MCF 10A (cell line): Measurements from ENCODE around the gene NAT10. TPM values are rescaled to one million over a fixed set of nuclear protein-coding genes. Genes with fewer than 3 reads are reported as not detected.

Experiments used
- BruUV-seq: library from RNA; stranded (reverse); fragments of 400-500 nt; replicated peaks from 2 replicates; lab custom pipeline; 2021; lab: Mats Ljungman, UMichigan
- CTCF ChIA-PET: fragments of 300-600 bp; sonication (Branson Sonifier 250); formaldehyde crosslinking; extraction: SDS; loops from one replicate; lab custom pipeline; 2021; ENCODE audit warnings: antibody characterized with exemption, inconsistent platforms; lab: Yijun Ruan, JAX
- POLR2A ChIA-PET: fragments of 300-600, 350-650 bp; sonication (Branson Sonifier 250); formaldehyde crosslinking; extraction: SDS; loops from one replicate; lab custom pipeline; 2020; ENCODE audit warnings: antibody characterized with exemption, inconsistent platforms; lab: Yijun Ruan, JAX
- DNase-seq: peaks from one replicate; pipeline ENCODE4 v3.0.0-alpha.2; 2018; ENCODE audit not compliant: unreplicated experiment
- H3K27ac Mint-ChIP-seq: one replicate; pipeline ENCODE4 v1.8.0; 2022; ENCODE audit warnings: mild to moderate bottlenecking, low read depth, mixed read lengths; ENCODE audit not compliant: unreplicated experiment
- H3K27me3 Mint-ChIP-seq: one replicate; pipeline ENCODE4 v1.8.0; 2022; ENCODE audit warnings: mixed read lengths; ENCODE audit not compliant: insufficient read depth, unreplicated experiment
- H3K36me3 Mint-ChIP-seq: one replicate; pipeline ENCODE4 v1.8.0; 2022; ENCODE audit warnings: mild to moderate bottlenecking, moderate library complexity, mixed read lengths; ENCODE audit not compliant: insufficient read depth, unreplicated experiment
- H3K4me1 Mint-ChIP-seq: one replicate; pipeline ENCODE4 v1.8.0; 2022; ENCODE audit warnings: mixed read lengths; ENCODE audit not compliant: insufficient read depth, unreplicated experiment
- H3K4me3 Mint-ChIP-seq: one replicate; pipeline ENCODE4 v1.8.0; 2022; ENCODE audit warnings: mild to moderate bottlenecking, moderate library complexity, mixed read lengths; ENCODE audit not compliant: unreplicated experiment
- H3K9me3 Mint-ChIP-seq: one replicate; pipeline ENCODE4 v1.8.0; 2022; ENCODE audit warnings: mixed read lengths; ENCODE audit not compliant: unreplicated experiment
- CTCF ChIP-seq: fragments of 200-600 bp; IDR thresholded peaks from one replicate; pipeline ENCODE4 v1.8.0; 2022; ENCODE audit warnings: antibody characterized with exemption, mild to moderate bottlenecking; ENCODE audit not compliant: unreplicated experiment
- intact Hi-C: fragments of 100-400 bp; cut with micrococcal nuclease; formaldehyde crosslinking; loops from 2 replicates; pipeline ENCODE4 v1.14.1; 2022
- total RNA-seq: library from RNA; stranded (reverse); gene quantifications from 2 replicates; pipeline ENCODE4 v1.2.3, GENCODE V29; 2022

NAT10 gene
- total RNA-seq, 1 experiment from 2014 or later: 89.5 TPM

DNA sequence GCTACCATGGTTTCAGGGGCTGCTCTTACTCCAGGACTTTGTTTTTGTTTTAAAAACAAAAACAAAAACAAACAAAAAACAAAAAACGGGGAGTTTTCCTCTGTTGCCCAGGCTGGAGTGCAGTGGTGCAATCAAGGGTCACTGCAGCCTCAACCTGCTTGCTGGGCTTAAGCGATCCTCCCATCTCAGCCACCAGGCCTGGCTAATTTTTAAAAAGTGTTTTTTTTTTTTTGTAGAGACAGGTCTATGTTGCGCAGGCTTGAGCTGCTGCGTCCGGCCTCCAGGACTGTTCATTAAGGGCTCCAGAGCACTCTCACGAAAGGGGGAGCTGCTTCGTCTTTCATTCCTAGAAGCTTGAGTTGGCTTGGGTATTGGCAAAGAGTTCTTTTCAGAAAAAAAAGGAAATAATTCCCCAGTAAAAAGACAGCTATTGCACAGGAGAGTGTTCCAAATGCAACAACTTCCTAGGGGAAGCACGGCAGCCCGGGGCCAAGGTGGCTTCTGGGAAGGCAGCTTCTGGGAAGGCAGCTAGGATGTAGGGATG lies 78.5 kb downstream of the NAT10 start:
- H3K36me3 Mint-ChIP-seq: no peaks in the 10 kb centered on the region
- intact Hi-C loops: no loop called here
- BruUV-seq: no TSS peak
- DNase-seq: no peak
- POLR2A ChIA-PET: no interaction called here
- H3K27me3 Mint-ChIP-seq: no peaks in the 10 kb centered on the region
- TF ChIP-seq CTCF: no peak
- CTCF ChIA-PET: interaction anchor here (0.9 to 2.8 kb wide), 6 partner anchors 9 to 284 kb away, joined by 3 to 15 read pairs (median 4); partner anchors contain the start of gene ABTB2
- H3K9me3 Mint-ChIP-seq: no peaks in the 10 kb centered on the region
- no peaks in the 10 kb centered on the region for H3K4me1 Mint-ChIP-seq
- no peak overlapping the region for H3K4me3 Mint-ChIP-seq
- H3K27ac Mint-ChIP-seq: no peak overlapping the region

- intact Hi-C loops: no loop called here
- Mint-ChIP-seq H3K9me3 (no peaks in the 10 kb centered on the region), H3K27me3 (no peaks in the 10 kb centered on the region), H3K4me3 (no peak overlapping the region), H3K27ac (no peak overlapping the region), H3K36me3 (no peaks in the 10 kb centered on the region), H3K4me1 (no peaks in the 10 kb centered on the region)
- no peak for DNase-seq
- no TSS peak for BruUV-seq
- no peak for TF ChIP-seq CTCF
- ChIA-PET POLR2A (no interaction called here), CTCF (interaction anchor here (0.6 to 2.8 kb wide), 6 partner anchors 10 to 283 kb away, joined by 3 to 15 read pairs (median 3); partner anchors contain the start of gene ABTB2)
Measured at GRCh38 chr11:34184505-34185015, 79.1 kb downstream of the NAT10 start.

GRCh38 chr11:34185926-34186841 lies 80.8 kb downstream of the NAT10 start:
- POLR2A ChIA-PET: interaction anchor here (0.8 kb wide), 1 partner anchor 175 kb away, joined by 3 read pairs; no protein-coding TSS in a partner anchor
- no peaks in the 10 kb centered on the region for H3K36me3 Mint-ChIP-seq
- H3K27ac Mint-ChIP-seq: no peak overlapping the region
- H3K4me1 Mint-ChIP-seq: no peaks in the 10 kb centered on the region
- CTCF ChIA-PET: interaction anchor here (0.6 to 2.8 kb wide), 6 partner anchors 12 to 307 kb away, joined by 3 to 15 read pairs (median 4); no protein-coding TSS in a partner anchor
- no peak overlapping the region for H3K4me3 Mint-ChIP-seq
- intact Hi-C loops: no loop called here
- no TSS peak for BruUV-seq
- no peak for TF ChIP-seq CTCF
- DNase-seq: no peak
- no peaks in the 10 kb centered on the region for H3K27me3 Mint-ChIP-seq
- no peaks in the 10 kb centered on the region for H3K9me3 Mint-ChIP-seq

- no peak overlapping the region for H3K4me3 Mint-ChIP-seq
- no peaks in the 10 kb centered on the region for H3K27me3 Mint-ChIP-seq
- intact Hi-C loops: no loop called here
- H3K4me1 Mint-ChIP-seq: peaks cover 8% of the 10 kb centered on the region
- BruUV-seq: no TSS peak
- no peaks in the 10 kb centered on the region for H3K9me3 Mint-ChIP-seq
- DNase-seq: no peak
- no peak for TF ChIP-seq CTCF
- no peak overlapping the region for H3K27ac Mint-ChIP-seq
- H3K36me3 Mint-ChIP-seq: no peaks in the 10 kb centered on the region
- ChIA-PET CTCF (interaction anchor here (0.6 to 2.7 kb wide), 6 partner anchors 10 to 178 kb away, joined by 3 to 13 read pairs (median 6); partner anchors contain the start of gene ABTB2), POLR2A (no interaction called here)
Measured at GRCh38 chr11:34188181-34188580, 82.8 kb downstream of the NAT10 start.
